MCF 10A (cell line): Measurements from ENCODE around the gene TNFAIP3. TPM values are rescaled to one million over a fixed set of nuclear protein-coding genes. Genes with fewer than 3 reads are reported as not detected.

Experiments
- BruUV-seq: library from RNA; stranded (reverse); fragments of 400-500 nt; replicated peaks from 2 replicates; lab custom pipeline; 2021; lab: Mats Ljungman, UMichigan
- CTCF ChIA-PET: fragments of 300-600 bp; sonication (Branson Sonifier 250); formaldehyde crosslinking; extraction: SDS; loops from one replicate; lab custom pipeline; 2021; ENCODE audit warnings: antibody characterized with exemption, inconsistent platforms; lab: Yijun Ruan, JAX
- POLR2A ChIA-PET: fragments of 300-600, 350-650 bp; sonication (Branson Sonifier 250); formaldehyde crosslinking; extraction: SDS; loops from one replicate; lab custom pipeline; 2020; ENCODE audit warnings: antibody characterized with exemption, inconsistent platforms; lab: Yijun Ruan, JAX
- DNase-seq: peaks from one replicate; pipeline ENCODE4 v3.0.0-alpha.2; 2018; ENCODE audit not compliant: unreplicated experiment
- H3K27ac Mint-ChIP-seq: one replicate; pipeline ENCODE4 v1.8.0; 2022; ENCODE audit warnings: mild to moderate bottlenecking, low read depth, mixed read lengths; ENCODE audit not compliant: unreplicated experiment
- H3K27me3 Mint-ChIP-seq: one replicate; pipeline ENCODE4 v1.8.0; 2022; ENCODE audit warnings: mixed read lengths; ENCODE audit not compliant: insufficient read depth, unreplicated experiment
- H3K36me3 Mint-ChIP-seq: one replicate; pipeline ENCODE4 v1.8.0; 2022; ENCODE audit warnings: mild to moderate bottlenecking, moderate library complexity, mixed read lengths; ENCODE audit not compliant: insufficient read depth, unreplicated experiment
- H3K4me1 Mint-ChIP-seq: one replicate; pipeline ENCODE4 v1.8.0; 2022; ENCODE audit warnings: mixed read lengths; ENCODE audit not compliant: insufficient read depth, unreplicated experiment
- H3K4me3 Mint-ChIP-seq: one replicate; pipeline ENCODE4 v1.8.0; 2022; ENCODE audit warnings: mild to moderate bottlenecking, moderate library complexity, mixed read lengths; ENCODE audit not compliant: unreplicated experiment
- H3K9me3 Mint-ChIP-seq: one replicate; pipeline ENCODE4 v1.8.0; 2022; ENCODE audit warnings: mixed read lengths; ENCODE audit not compliant: unreplicated experiment
- CTCF ChIP-seq: fragments of 200-600 bp; IDR thresholded peaks from one replicate; pipeline ENCODE4 v1.8.0; 2022; ENCODE audit warnings: antibody characterized with exemption, mild to moderate bottlenecking; ENCODE audit not compliant: unreplicated experiment
- intact Hi-C: fragments of 100-400 bp; cut with micrococcal nuclease; formaldehyde crosslinking; loops from 2 replicates; pipeline ENCODE4 v1.14.1; 2022
- total RNA-seq: library from RNA; stranded (reverse); gene quantifications from 2 replicates; pipeline ENCODE4 v1.2.3, GENCODE V29; 2022

Gene TNFAIP3
- total RNA-seq, 1 experiment from 2014 or later, result 52.8 TPM

GRCh38 chr6:137928286-137928685 is 61.2 kb downstream of the TNFAIP3 start:
- H3K4me1 Mint-ChIP-seq, result peaks cover 17% of the 10 kb centered on the region
- intact Hi-C loops, result no loop called here

GRCh38 chr6:137931849-137932465 is 64.9 kb downstream of the TNFAIP3 start:
- TF ChIP-seq CTCF, result no peak
- H3K27ac Mint-ChIP-seq, result no peak overlapping the region
- POLR2A ChIA-PET, result no interaction called here
- BruUV-seq, result no TSS peak
- CTCF ChIA-PET, result no interaction called here
- no peak overlapping the region for H3K4me3 Mint-ChIP-seq
- H3K4me1 Mint-ChIP-seq, result peaks cover 11% of the 10 kb centered on the region
- H3K9me3 Mint-ChIP-seq, result no peaks in the 10 kb centered on the region
- intact Hi-C loops, result no loop called here
- no peaks in the 10 kb centered on the region for H3K27me3 Mint-ChIP-seq
- no peak for DNase-seq
- no peaks in the 10 kb centered on the region for H3K36me3 Mint-ChIP-seq

More at GRCh38 chr6:137928286-137928685, 61.2 kb downstream of the TNFAIP3 start:
- no peaks in the 10 kb centered on the region for H3K36me3 Mint-ChIP-seq
- CTCF ChIA-PET, result interaction anchor here (1.0 kb wide), 1 partner anchor 57 kb away, joined by 3 read pairs; no protein-coding TSS in a partner anchor
- BruUV-seq, result no TSS peak
- no peak for DNase-seq
- POLR2A ChIA-PET, result no interaction called here
- H3K27me3 Mint-ChIP-seq, result no peaks in the 10 kb centered on the region
- H3K9me3 Mint-ChIP-seq, result no peaks in the 10 kb centered on the region
- no peak for TF ChIP-seq CTCF
- H3K4me3 Mint-ChIP-seq, result no peak overlapping the region
- H3K27ac Mint-ChIP-seq, result no peak overlapping the region

Other genes with a start within 250 kb of the TNFAIP3 start
- 103 and 120 TPM in 2 replicates for gene PERP, start 240.2 kb downstream of the TNFAIP3 start, total RNA-seq